Endothelial cell of umbilical vein (primary cell): Measurements from ENCODE around the gene SCAMP1. TPM values are rescaled to one million over a fixed set of nuclear protein-coding genes. Genes with fewer than 3 reads are reported as not detected.

Source experiments
- BruUV-seq: library from RNA; stranded (reverse); fragments of 400-500 nt; replicated peaks from 2 replicates; lab custom pipeline; 2021; lab: Mats Ljungman, UMichigan
- CTCF ChIA-PET: fragments of 300-600, 350-600 bp; sonication (Branson Sonifier 250); formaldehyde crosslinking; loops from one replicate; lab custom pipeline; 2021; ENCODE audit warnings: antibody characterized with exemption, inconsistent platforms; lab: Charles Lee
- POLR2A ChIA-PET: fragments of 300-600, 350-600 bp; sonication (Branson Sonifier 250); formaldehyde crosslinking; loops from one replicate; lab custom pipeline; 2021; ENCODE audit warnings: antibody characterized with exemption, inconsistent platforms; lab: Charles Lee
- DNase-seq: peaks from one replicate; pipeline ENCODE4 v3.0.0-alpha.2; 2011; ENCODE audit warnings: low read depth, low spot score
- FAIRE-seq: peaks from 2 replicates; lab custom pipeline; 2011; peaks lifted over from hg19 to GRCh38; lab: Jason Lieb, UNC
- H2AFZ ChIP-seq: 2 replicates; pipeline ENCODE4 v1.6.0; 2012; ENCODE audit warnings: low read depth, low read length, control low read depth, inconsistent platforms
- H3K27ac ChIP-seq: 2 replicates; pipeline ENCODE4 v1.5.1; 2011; ENCODE audit warnings: low read depth, mild to moderate bottlenecking, control low read depth, low read length, moderate library complexity; ENCODE audit not compliant: insufficient read depth
- H3K27me3 ChIP-seq, 2 experiments: 2 replicates each; pipeline versions ENCODE4 v1.6.0 to v1.6.1; 2011; ENCODE audit warnings: low read length in 2 of 2, mixed read lengths in 1 of 2; ENCODE audit not compliant: control insufficient read depth in 2 of 2, insufficient read depth in 2 of 2
- H3K36me3 ChIP-seq, 2 experiments: 2 replicates in 1 of 2; 3 replicates in 1 of 2; pipeline ENCODE4 v1.5.1; 2011; ENCODE audit warnings: low read length in 2 of 2, mild to moderate bottlenecking in 1 of 2, moderate library complexity in 1 of 2; ENCODE audit not compliant: control insufficient read depth in 2 of 2, insufficient read depth in 2 of 2; ENCODE audit errors: extremely low read depth in 1 of 2
- H3K4me1 ChIP-seq: 3 replicates; pipeline ENCODE4 v1.5.1; 2011; ENCODE audit warnings: mild to moderate bottlenecking, low read length; ENCODE audit not compliant: control insufficient read depth, insufficient read depth; ENCODE audit errors: extremely low read depth
- H3K4me2 ChIP-seq: 2 replicates; pipeline ENCODE4 v1.6.1; 2011; ENCODE audit warnings: low read length, control low read depth, mixed read lengths; ENCODE audit not compliant: insufficient read depth
- H3K4me3 ChIP-seq, 3 experiments: fragments of 200-600 bp in 1 of 3; sonication (generic), shearing (Covaris generic) in 1 of 3; replicated peaks in 1 of 3; 2 replicates each; pipeline ENCODE4 v1.5.1; 2011 to 2016; ENCODE audit warnings: control low read depth in 3 of 3, low read length in 3 of 3, mild to moderate bottlenecking in 2 of 3, inconsistent platforms in 1 of 3, low read depth in 1 of 3, moderate library complexity in 1 of 3; ENCODE audit not compliant: insufficient read depth in 1 of 3
- H3K79me2 ChIP-seq: 2 replicates; pipeline ENCODE4 v1.6.0; 2012; ENCODE audit warnings: low read length, inconsistent platforms; ENCODE audit not compliant: control insufficient read depth, insufficient read depth
- H3K9ac ChIP-seq: replicated peaks from 2 replicates; pipeline ENCODE3; 2011; ENCODE audit warnings: low read length, control low read depth; ENCODE audit not compliant: insufficient read depth; ENCODE audit errors: extremely low read depth
- H3K9me1 ChIP-seq: replicated peaks from 3 replicates; pipeline ENCODE4 v1.6.0; 2011; ENCODE audit warnings: mild to moderate bottlenecking, low read length; ENCODE audit not compliant: control insufficient read depth, insufficient read depth; ENCODE audit errors: extremely low read depth
- H3K9me3 ChIP-seq: replicated peaks from 2 replicates; pipeline ENCODE4 v1.5.1; 2012; ENCODE audit warnings: low read length, inconsistent platforms; ENCODE audit not compliant: control insufficient read depth, insufficient read depth
- H4K20me1 ChIP-seq: replicated peaks from 2 replicates; pipeline ENCODE3; 2011; ENCODE audit warnings: mild to moderate bottlenecking, low read length; ENCODE audit not compliant: control insufficient read depth, insufficient read depth; ENCODE audit errors: extremely low read depth
- EZH2 ChIP-seq: IDR thresholded peaks from 2 replicates; pipeline ENCODE4 v1.6.1; 2012; ENCODE audit warnings: borderline replicate concordance, low read depth, mild to moderate bottlenecking, moderate library complexity, low read length, inconsistent platforms; ENCODE audit not compliant: severe bottlenecking
- FOS ChIP-seq: IDR thresholded peaks from 2 replicates; pipeline ENCODE4 v1.6.1; 2011; ENCODE audit warnings: mild to moderate bottlenecking, low read length, moderate library complexity, borderline replicate concordance; ENCODE audit not compliant: insufficient read depth
- GATA2 ChIP-seq: IDR thresholded peaks from 2 replicates; pipeline ENCODE4 v1.7.0; 2011; ENCODE audit warnings: low read depth, mild to moderate bottlenecking, moderate library complexity, mixed read lengths, low read length; ENCODE audit not compliant: insufficient read length, insufficient read depth
- JUN ChIP-seq: IDR thresholded peaks from 2 replicates; pipeline ENCODE4 v1.6.1; 2011; ENCODE audit warnings: borderline replicate concordance, low read depth; ENCODE audit not compliant: insufficient read length, insufficient read depth
- MYC ChIP-seq: IDR thresholded peaks from one replicate; pipeline ENCODE4 v1.6.1; 2011; ENCODE audit warnings: mild to moderate bottlenecking, low read depth, low read length
- POLR2A ChIP-seq: IDR thresholded peaks from 2 replicates; pipeline ENCODE4 v1.6.1; 2012; ENCODE audit warnings: low read depth, mild to moderate bottlenecking, control low read depth, low read length
- POLR2AphosphoS5 ChIP-seq: IDR thresholded peaks from 2 replicates; pipeline ENCODE4 v1.6.1; 2012; ENCODE audit warnings: low read depth, mild to moderate bottlenecking, control low read depth, low read length, moderate library complexity; ENCODE audit not compliant: insufficient read depth
- dilution Hi-C: fragments of 300-500 bp; cut with MboI; formaldehyde crosslinking; loops from one replicate; pipeline ENCODE4 v1.15.0; 2019; ENCODE audit warnings: low sequenced_read_pairs; ENCODE audit not compliant: extremely low pct_ligation_motif_present
- intact Hi-C: fragments of 100-400 bp; cut with micrococcal nuclease; formaldehyde crosslinking; loops from one replicate; pipeline ENCODE4 v1.10.0; 2022
- polyA plus RNA-seq, 4 experiments: library from polyadenylated mRNA; depleted of rRNA in 3 of 4; stranded (reverse) in 3 of 4; unstranded in 1 of 4; fragments of >200 nt; gene quantifications; 2 replicates each; pipeline versions ENCODE4 v1.2.1 to v1.2.3, GENCODE V29; 2011 to 2012; ENCODE audit warnings: missing spikeins in 1 of 4
- total RNA-seq: library from RNA; stranded (reverse); gene quantifications from 2 replicates; pipeline ENCODE4 v1.2.3, GENCODE V29; 2021
- TF ChIP-seq, protein P1 (sequence below), 2 donors: IDR thresholded peaks; 1 replicate in 1 of 2; 2 replicates in 1 of 2; pipeline ENCODE4 v1.5.1; 2011; ENCODE audit warnings: low read length in 2 of 2, mild to moderate bottlenecking in 2 of 2, moderate library complexity in 2 of 2, control low read depth in 1 of 2, inconsistent platforms in 1 of 2, low read depth in 1 of 2; ENCODE audit not compliant: insufficient read depth in 1 of 2; ENCODE audit errors: extremely low read depth in 1 of 2
- TF ChIP-seq, protein P2 (sequence below): IDR thresholded peaks from 2 replicates; pipeline ENCODE4 v1.6.1; 2011; ENCODE audit not compliant: insufficient read depth, insufficient read length

SCAMP1 gene
- total and polyA plus RNA-seq, 2 donors (not counting 3 experiments of a cell fraction or from before 2014, with no cell fraction given): 13.7 to 29.0 TPM

DNA sequence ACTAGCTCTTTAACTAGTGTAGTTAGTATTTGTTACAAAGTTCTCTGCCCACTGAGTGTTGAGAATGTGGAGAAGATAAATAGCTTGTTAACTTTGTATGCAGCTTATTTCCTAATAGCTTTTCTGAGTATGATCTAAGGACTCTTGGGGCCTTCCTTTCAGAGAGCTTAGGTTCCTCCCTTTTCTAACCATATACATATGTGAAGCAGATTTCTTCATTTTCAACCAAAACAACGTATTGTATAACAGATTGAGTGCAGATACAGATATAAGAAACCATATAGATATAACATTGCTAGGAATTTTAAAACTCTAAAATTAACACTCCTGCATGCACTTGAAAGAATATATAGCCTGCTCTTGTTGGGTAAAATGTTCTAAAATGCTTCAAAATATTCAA lies 70.4 kb downstream of the SCAMP1 start:
- intact Hi-C loops (no loop called here), dilution Hi-C loops (no loop called here)
- no TSS peak for BruUV-seq
- H3K79me2 ChIP-seq: no peaks in the 10 kb centered on the region
- H3K4me2 ChIP-seq: no peak overlapping the region
- no peak overlapping the region for H3K9ac ChIP-seq
- no peak overlapping the region for H3K27ac ChIP-seq
- DNase-seq (no peak), FAIRE-seq (no peak)
- H3K4me3 ChIP-seq: no peak overlapping the region
- no peak overlapping the region for H2AFZ ChIP-seq
- H4K20me1 ChIP-seq: no peaks in the 10 kb centered on the region
- H3K9me1 ChIP-seq: no peaks in the 10 kb centered on the region
- TF ChIP-seq JUN (no peak), FOS (no peak), POLR2AphosphoS5 (no peak), POLR2A (no peak), MYC (no peak), EZH2 (no peak), GATA2 (no peak)
- TF ChIP-seq, protein P1, sequence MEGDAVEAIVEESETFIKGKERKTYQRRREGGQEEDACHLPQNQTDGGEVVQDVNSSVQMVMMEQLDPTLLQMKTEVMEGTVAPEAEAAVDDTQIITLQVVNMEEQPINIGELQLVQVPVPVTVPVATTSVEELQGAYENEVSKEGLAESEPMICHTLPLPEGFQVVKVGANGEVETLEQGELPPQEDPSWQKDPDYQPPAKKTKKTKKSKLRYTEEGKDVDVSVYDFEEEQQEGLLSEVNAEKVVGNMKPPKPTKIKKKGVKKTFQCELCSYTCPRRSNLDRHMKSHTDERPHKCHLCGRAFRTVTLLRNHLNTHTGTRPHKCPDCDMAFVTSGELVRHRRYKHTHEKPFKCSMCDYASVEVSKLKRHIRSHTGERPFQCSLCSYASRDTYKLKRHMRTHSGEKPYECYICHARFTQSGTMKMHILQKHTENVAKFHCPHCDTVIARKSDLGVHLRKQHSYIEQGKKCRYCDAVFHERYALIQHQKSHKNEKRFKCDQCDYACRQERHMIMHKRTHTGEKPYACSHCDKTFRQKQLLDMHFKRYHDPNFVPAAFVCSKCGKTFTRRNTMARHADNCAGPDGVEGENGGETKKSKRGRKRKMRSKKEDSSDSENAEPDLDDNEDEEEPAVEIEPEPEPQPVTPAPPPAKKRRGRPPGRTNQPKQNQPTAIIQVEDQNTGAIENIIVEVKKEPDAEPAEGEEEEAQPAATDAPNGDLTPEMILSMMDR (IDR thresholded peaks at IDR 0.05; ENCODE audit: extremely low read depth in 1 of 2, insufficient read depth in 1 of 2, low read depth in 1 of 2, low read length in 2 of 2): no peak
- TF ChIP-seq, protein P2, sequence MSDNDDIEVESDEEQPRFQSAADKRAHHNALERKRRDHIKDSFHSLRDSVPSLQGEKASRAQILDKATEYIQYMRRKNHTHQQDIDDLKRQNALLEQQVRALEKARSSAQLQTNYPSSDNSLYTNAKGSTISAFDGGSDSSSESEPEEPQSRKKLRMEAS: no peak
- POLR2A ChIA-PET: no interaction called here
- no peaks in the 10 kb centered on the region for H3K9me3 ChIP-seq
- H3K4me1 ChIP-seq: no peaks in the 10 kb centered on the region
- no peaks in the 10 kb centered on the region for H3K27me3 ChIP-seq
- CTCF ChIA-PET: interaction anchor here (1.0 kb wide), 2 partner anchors 11 to 33 kb away, joined by 3 read pairs; no protein-coding TSS in a partner anchor
- H3K36me3 ChIP-seq: no peaks in the 10 kb centered on the region
